NB4 (cell line): ENCODE data around the gene CALN1.

Source experiments
- DNase-seq: peaks from one replicate; pipeline ENCODE4 v3.0.0; 2010; ENCODE audit warnings: low read depth
- H3K4me3 ChIP-seq: one replicate; pipeline ENCODE4 v1.5.1; 2011; ENCODE audit warnings: mild to moderate bottlenecking, low read depth, low read length, moderate library complexity
- MYC ChIP-seq: IDR thresholded peaks from 2 replicates; pipeline ENCODE4 v1.6.1; 2011; ENCODE audit warnings: low read depth, low read length
- POLR2A ChIP-seq: IDR thresholded peaks from 2 replicates; pipeline ENCODE4 v1.6.1; 2011; ENCODE audit warnings: mild to moderate bottlenecking; ENCODE audit not compliant: insufficient read length; ENCODE audit errors: extremely low read depth
- TF ChIP-seq, protein P1 (sequence below): IDR thresholded peaks from 2 replicates; pipeline ENCODE4 v1.6.1; 2011; ENCODE audit warnings: low read depth, low read length
- TF ChIP-seq, protein P2 (sequence below): IDR thresholded peaks from one replicate; pipeline ENCODE4 v1.5.1; 2012; ENCODE audit warnings: low read depth, low read length

The CALN1 gene

DNA sequence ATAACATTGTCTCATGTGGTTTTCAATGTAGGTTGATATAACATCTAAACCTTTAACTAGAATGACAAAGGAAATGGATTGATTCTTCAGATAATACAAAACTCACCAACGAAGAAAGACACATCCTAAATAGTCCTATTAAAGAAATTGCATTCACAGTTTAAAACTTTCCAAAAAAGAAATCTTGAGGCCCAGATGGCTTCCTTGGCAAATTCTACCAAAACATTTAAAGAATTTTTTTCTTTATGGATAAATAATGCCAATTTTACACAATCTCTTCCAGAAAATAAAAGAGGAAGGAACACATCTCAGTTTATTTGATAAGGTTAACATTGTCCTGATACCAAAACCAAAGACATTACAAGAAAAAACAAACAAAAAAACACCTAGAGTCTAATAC is 349.5 kb downstream of the CALN1 start:
- TF ChIP-seq MYC: no peak
- TF ChIP-seq, protein P1, sequence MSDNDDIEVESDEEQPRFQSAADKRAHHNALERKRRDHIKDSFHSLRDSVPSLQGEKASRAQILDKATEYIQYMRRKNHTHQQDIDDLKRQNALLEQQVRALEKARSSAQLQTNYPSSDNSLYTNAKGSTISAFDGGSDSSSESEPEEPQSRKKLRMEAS: no peak
- TF ChIP-seq, protein P2, sequence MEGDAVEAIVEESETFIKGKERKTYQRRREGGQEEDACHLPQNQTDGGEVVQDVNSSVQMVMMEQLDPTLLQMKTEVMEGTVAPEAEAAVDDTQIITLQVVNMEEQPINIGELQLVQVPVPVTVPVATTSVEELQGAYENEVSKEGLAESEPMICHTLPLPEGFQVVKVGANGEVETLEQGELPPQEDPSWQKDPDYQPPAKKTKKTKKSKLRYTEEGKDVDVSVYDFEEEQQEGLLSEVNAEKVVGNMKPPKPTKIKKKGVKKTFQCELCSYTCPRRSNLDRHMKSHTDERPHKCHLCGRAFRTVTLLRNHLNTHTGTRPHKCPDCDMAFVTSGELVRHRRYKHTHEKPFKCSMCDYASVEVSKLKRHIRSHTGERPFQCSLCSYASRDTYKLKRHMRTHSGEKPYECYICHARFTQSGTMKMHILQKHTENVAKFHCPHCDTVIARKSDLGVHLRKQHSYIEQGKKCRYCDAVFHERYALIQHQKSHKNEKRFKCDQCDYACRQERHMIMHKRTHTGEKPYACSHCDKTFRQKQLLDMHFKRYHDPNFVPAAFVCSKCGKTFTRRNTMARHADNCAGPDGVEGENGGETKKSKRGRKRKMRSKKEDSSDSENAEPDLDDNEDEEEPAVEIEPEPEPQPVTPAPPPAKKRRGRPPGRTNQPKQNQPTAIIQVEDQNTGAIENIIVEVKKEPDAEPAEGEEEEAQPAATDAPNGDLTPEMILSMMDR: no peak
- no peak for TF ChIP-seq POLR2A
- no peak overlapping the region for H3K4me3 ChIP-seq
- DNase-seq: no peak

DNA sequence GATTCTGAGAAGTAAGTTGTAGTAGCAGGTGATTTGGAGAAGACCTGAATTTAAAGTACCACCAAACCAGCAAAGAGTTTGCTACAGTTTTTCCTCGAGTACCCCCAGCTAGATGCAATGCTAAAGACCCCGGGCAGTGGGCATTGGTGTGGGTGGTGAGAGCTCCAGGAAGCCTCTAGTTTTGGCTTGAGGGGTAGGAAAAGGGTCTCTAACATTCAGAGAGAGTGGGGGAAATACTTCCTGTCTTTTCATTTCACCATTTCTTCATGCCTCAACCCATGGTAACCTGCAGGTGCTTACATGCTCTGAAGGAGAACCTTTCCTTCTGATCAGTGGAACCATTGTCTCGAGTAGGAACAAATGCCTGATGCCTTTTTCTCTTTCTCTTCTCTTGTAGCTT is 352.2 kb downstream of the CALN1 start:
- DNase-seq: no peak
- no peak overlapping the region for H3K4me3 ChIP-seq
- TF ChIP-seq, protein P1: no peak
- TF ChIP-seq POLR2A (no peak), MYC (no peak)
- TF ChIP-seq, protein P2: no peak

DNA sequence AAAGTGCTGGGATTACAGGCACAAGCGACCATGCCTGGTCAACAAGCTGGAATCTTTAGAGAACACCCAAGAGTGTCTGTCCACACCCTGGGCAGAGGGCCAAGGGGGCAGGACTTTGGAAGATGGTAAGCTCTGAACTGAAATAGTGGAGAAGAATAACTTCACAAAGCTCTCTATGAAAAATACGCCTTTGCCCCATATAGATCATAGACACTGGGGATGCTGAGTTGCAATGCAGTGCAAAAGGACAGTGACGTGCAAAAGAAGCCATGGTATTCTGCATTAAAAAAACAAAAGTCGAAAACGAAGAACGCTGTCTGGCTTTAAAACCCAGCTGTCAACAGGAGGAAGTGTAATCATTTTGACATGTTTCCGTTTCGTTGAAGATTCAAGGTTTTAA is 353.6 kb downstream of the CALN1 start:
- TF ChIP-seq, protein P2: no peak
- no peak for TF ChIP-seq MYC
- TF ChIP-seq, protein P1: no peak
- no peak for TF ChIP-seq POLR2A
- no peak overlapping the region for H3K4me3 ChIP-seq
- DNase-seq: no peak

DNA sequence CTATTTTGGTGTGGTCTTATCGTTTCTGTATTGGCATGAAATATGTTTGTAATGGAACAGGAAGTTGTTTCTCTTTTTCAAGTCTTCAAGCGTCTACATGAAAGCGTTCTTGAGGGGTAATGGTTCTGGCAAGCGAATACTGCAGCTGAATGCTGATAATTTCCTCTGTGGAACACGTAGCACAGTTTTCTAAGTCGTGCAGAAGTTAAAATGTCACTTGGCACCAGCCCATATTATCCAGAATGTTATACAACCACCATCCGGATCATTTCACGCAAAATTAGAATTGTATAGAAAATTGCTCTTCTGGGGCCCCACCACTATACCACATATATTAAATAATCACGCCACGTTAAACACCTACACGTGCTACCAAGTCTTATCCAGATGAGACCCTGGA is 354.3 kb downstream of the CALN1 start:
- no peak for DNase-seq
- no peak overlapping the region for H3K4me3 ChIP-seq
- TF ChIP-seq POLR2A (no peak), MYC (no peak)
- TF ChIP-seq, protein P2: no peak
- TF ChIP-seq, protein P1: no peak

DNA sequence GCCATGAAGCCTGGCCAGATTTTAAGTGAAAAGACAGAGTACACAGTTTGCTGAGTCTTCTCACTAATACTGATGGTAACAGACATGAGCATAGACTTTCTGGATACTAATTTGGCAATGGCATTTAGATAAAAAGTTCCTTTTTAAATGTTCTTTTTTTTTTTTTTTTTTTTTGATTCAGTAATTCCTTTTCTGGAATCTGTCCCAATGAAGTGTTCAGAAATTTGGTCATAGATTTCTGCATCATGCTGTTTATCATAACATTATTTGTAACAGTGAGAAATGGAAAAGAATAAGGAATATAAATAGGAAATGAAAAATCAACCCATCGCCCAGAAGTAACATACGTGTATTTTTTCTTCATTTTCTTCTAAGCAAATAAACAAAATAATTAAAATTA is 354.9 kb downstream of the CALN1 start:
- no peak for DNase-seq
- TF ChIP-seq, protein P1: no peak
- TF ChIP-seq POLR2A: no peak
- no peak overlapping the region for H3K4me3 ChIP-seq

DNA sequence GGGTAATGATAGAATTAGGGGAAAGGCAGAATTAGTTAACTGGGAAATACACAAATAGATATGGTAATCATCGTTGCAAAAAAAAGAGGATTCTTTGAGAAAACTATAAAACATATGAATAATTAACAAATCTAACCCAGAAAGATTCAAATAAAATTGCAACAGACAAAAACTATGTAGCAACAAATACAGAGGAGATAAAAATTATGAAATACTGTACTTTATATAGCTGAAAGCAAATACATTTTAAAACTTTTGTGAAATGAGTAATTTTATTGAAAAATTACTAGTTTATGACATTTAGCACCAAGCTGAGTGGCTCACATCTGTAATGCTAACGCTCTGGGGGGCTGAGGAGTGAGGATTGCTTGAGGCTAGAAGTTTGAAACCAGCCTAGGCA is 356.7 kb downstream of the CALN1 start:
- TF ChIP-seq, protein P2: no peak
- TF ChIP-seq, protein P1: no peak
- TF ChIP-seq POLR2A (no peak), MYC (no peak)
- DNase-seq: no peak

More for the DNA sequence above, 356.7 kb downstream of the CALN1 start:
- H3K4me3 ChIP-seq: no peak overlapping the region
